Epithelial cell of esophagus (primary cell): Measurements from ENCODE around the gene APBB2.

Experiments used
- DNase-seq: peaks from one replicate; pipeline ENCODE4 v3.0.0; 2010; ENCODE audit warnings: low read depth
- H3K4me3 ChIP-seq: 2 replicates; pipeline ENCODE4 v1.5.1; 2011; ENCODE audit warnings: mild to moderate bottlenecking, low read length, control low read depth
- CTCF ChIP-seq: IDR thresholded peaks from 2 replicates; pipeline ENCODE4 v1.5.1; 2011; ENCODE audit warnings: low read depth, mild to moderate bottlenecking, low read length, control low read depth, inconsistent platforms; ENCODE audit not compliant: insufficient read depth; ENCODE audit errors: missing control alignments

The APBB2 gene

GRCh38 chr4:40916218-40916555 lies 298.2 kb downstream of the APBB2 start:
- H3K4me3 ChIP-seq: no peak overlapping the region
- peak; percentile 38 for DNase-seq
- no peak for TF ChIP-seq CTCF

GRCh38 chr4:40915318-40916217 lies 298.8 kb downstream of the APBB2 start:
- H3K4me3 ChIP-seq: no peak overlapping the region
- TF ChIP-seq CTCF: no peak
- DNase-seq: peak; percentile 32

GRCh38 chr4:40912460-40913184 lies 301.7 kb downstream of the APBB2 start:
- DNase-seq: peak; percentile 46
- no peak overlapping the region for H3K4me3 ChIP-seq
- TF ChIP-seq CTCF: no peak

- no peak for TF ChIP-seq CTCF
- no peak overlapping the region for H3K4me3 ChIP-seq
- peak; percentile 45 for DNase-seq
Observed at GRCh38 chr4:40910706-40911105, 303.6 kb downstream of the APBB2 start.

GRCh38 chr4:40909363-40909876 lies 304.9 kb downstream of the APBB2 start:
- DNase-seq: peak; percentile 91

GRCh38 chr4:40908702-40909362 lies 305.5 kb downstream of the APBB2 start:
- H3K4me3 ChIP-seq: no peak overlapping the region
- DNase-seq: peak; percentile 84
- peak; percentile 95 for TF ChIP-seq CTCF

More at GRCh38 chr4:40909363-40909876, 304.9 kb downstream of the APBB2 start:
- no peak for TF ChIP-seq CTCF
- H3K4me3 ChIP-seq: no peak overlapping the region
